GM19467 (cell line): ENCODE data around the gene VGLL3.
"Not testable (repeated sequence)": the region's sequence is repeated elsewhere in the genome, so short reads cannot be mapped to it uniquely, and the experiment has no call there.

Experiments used
- ATAC-seq: cut with Tn5 transposase; IDR thresholded peaks from one replicate; pipeline ENCODE4 v1.9.1; 2021; ENCODE audit warnings: mild to moderate bottlenecking, moderate library complexity; ENCODE audit not compliant: unreplicated experiment

Gene VGLL3, protein sequence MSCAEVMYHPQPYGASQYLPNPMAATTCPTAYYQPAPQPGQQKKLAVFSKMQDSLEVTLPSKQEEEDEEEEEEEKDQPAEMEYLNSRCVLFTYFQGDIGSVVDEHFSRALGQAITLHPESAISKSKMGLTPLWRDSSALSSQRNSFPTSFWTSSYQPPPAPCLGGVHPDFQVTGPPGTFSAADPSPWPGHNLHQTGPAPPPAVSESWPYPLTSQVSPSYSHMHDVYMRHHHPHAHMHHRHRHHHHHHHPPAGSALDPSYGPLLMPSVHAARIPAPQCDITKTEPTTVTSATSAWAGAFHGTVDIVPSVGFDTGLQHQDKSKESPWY

DNA sequence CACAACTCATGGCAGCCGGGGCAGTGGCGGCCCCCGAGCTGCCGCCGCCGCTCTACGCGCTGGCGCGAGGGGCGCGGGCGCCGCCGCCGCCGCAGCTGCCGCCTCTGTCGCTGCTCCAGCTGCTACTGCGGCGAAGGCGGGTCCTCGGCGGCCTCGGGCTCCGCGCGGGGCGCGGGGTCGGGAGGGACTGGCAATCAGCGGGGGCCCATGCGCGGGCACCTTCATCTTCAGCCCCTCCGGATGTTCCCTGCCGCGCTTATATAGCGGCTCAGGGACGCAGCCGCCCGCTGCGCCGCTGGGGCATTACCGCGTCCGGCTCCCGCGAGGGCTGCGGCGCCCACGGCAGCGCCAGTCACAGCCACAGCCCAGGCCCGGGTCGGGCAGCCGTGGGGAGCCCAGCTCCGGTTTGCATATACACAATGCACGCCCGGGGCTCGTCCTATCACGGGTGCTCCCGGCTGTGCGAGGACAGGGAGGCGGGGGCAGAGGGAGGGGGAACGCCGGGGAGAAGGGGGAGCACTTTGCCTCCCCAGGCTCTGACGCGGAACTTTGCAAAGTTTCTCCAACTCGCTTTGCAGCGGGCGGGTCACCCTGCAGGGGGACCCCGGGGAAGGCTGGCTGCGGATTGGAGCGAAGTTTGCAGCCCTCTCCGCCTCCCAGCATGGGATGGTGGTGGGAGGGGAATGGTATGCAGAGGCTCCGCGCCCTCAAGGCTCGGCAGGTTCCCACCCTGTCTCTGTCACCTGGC lies at the start of gene VGLL3:
TSS of gene VGLL3 (minus strand) at position 416 of the 748 bp plus-strand sequence. CDS start at position 10, 406 bp downstream.
- ATAC-seq: no peak

DNA sequence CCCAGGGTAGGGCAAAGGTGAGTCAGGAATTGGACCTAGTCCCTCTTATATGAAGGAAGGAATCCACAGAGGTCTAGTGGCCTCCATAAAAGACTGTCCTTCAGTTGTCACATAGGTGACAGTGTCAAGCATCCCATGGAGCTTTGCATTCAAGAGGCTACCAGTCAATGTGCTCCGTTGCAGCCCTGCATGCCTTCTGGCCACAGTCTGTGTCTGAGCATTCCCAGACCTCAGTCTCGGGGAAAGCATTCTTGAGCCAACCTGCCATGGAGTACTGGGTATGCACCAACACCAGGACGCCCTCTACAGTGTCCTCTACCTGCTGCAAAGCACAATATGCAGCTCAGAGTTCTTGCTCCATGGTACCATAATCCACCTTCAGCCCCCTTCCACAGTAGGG lies 46.7 kb upstream of the VGLL3 start:
- ATAC-seq: no peak

DNA sequence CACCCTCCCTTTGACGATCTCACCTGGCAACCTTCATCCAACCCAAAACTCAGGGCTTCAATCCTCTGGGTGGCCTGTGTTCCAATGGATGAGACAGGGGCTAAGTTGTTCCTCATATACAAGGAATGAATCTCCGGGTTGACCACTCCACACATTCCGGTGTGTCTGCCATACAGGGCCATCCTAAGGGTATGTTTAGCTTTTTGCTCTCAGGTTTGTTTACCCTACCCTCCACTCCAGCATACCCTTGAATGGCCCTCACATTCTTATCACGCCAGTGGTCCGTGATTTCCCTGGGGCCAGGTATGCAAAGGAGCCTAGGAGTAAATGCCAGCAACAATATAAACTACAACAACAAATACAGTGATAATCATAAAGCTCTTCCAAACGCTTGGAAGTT lies 45.7 kb upstream of the VGLL3 start:
- no peak for ATAC-seq

DNA sequence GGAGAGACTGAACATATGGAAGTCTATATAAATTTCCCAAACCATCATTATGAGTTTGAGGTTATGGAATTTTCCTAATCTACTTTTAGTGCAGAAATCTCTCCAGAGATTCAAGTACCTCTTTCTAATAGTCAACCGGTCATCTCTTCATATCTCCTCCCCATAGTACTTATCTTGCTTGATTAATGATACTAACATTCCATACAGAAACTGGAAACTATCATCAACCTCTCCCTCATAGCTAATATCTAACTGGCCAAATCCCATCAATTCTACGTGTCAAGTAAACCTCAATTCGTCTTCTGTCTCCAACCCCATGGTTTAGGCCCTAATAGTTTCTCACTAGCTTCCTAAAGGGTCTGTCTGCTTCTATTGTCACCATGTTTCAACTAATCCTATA lies 44.4 kb upstream of the VGLL3 start:
- ATAC-seq: no peak

DNA sequence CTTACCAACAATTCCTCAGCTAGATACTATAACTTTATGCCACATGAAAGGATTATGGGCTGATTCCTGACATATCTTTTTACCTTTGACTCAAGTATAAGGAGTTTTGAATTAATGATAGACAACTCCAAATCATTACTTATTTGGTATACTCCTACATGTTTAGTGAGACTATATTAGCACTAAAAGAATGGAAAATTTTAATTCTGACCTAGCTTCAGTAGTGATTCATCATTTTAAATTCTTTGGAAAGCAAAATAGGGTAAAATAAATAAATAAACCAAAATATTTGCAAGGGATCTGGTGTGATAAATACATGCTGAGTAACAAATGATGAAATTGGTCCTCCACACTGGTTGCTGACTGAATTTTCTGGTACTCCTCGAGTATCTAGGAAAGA lies 42.3 kb upstream of the VGLL3 start:
- no peak for ATAC-seq

DNA sequence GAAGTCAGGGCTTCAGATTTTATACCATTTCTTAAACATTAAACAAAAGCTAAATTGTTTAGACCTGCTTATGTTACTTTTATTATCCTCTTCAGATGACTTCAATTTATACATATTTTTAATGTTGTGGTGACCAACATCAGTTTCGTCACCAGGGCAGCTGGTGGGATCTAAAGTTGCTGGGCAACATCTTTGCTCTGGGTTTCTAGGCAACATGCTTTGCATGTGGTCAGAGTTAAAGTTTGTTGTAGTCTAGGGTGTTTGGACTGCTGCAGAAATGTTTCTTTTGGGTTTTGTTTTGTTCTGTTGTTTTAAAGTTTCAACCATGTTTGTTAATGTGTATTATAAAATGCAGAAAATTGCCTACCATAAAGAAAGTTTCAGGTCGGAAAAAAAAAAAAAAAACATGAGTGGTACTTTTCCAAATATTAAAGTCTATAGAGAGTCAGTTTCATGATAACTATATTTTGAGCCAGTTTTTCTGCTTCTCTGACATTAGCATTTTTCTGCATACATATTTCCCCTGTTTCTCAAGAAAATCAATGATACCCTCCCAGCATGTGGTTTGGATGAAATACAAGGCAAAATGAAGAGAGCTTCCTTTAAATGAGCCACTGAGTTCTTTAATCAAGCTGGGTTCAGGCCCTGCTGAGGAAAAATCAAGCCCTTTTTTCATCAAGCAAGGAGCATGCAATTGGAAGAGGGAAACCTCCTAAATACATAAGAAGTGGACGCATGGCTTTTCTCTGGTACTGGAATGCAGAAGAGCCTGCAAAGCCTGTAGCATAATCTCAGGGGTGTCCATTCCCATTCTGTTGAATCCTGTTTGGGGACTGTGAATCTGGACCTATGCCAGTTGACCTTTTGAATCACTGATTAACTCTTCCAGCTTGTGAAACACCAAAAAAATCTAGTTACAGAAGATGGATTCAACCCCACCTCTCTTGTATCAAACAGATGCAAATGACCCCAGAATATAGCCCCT lies 35.0 kb upstream of the VGLL3 start:
- ATAC-seq: no peak

DNA sequence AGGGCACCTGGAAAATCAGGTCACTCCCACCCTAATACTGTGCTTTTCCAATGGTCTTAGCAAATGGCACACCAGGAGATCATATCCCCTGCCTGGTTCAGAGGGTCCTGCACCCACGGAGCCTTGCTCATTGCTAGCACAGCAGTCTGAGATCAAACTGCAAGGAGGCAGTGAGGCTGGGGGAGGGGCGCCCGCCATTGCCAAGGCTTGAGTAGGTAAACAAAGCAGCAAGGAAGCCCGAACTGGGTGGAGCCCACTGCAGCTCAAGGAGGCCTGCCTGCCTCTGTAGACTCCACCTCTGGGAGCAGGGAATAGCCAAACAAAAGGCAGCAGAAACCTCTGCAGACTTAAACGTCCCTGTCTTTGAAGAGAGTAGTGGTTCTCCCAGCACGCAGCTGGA lies 26.4 kb upstream of the VGLL3 start:
- not testable (repeated sequence) for ATAC-seq

DNA sequence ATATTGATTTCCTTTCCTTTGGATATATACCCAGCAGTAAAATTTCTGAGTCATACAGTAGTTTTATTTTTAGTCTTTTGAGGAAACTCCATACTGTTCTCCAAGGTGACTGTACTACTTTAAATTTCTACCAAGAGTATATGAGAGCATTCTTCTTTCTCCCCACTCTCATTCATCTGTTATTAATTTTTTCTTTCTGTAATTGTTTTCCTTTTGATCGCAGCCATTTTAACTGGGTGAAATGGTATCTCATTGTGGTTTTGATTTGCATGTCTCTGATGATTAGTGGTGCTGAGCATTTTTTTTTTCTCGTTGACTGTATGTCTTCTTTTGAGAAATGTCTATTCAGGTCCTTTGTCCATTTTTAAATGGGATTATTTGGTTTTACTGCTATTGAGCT lies 18.3 kb upstream of the VGLL3 start:
- no peak for ATAC-seq

DNA sequence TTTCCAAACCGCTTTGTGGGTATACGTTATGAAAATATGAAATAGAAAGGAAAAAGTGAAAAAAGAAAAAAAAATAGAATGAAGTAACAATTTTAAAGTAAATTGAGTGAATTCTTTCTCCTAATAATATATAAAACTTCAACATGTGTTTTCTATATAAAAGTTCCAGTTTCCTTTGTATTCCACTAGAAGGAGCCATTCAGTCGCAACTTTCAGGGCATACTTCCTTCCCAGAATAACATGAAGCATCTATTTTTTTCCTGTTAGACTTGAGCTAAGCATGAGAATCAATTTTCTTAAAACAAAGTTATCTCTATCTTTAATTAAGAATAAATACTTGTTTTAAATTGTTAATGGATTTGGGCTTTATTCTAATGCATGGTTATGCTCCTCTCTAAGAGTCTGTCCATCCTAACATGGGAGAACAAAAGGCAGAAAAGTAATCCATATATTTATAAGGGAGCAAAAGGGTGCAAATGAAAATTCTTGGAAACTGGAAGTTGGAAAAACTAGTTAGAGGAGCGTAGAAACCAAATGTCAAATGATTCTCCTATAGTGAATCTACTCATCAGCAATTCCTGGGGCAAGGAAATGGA lies 16.0 kb upstream of the VGLL3 start:
- ATAC-seq: no peak

DNA sequence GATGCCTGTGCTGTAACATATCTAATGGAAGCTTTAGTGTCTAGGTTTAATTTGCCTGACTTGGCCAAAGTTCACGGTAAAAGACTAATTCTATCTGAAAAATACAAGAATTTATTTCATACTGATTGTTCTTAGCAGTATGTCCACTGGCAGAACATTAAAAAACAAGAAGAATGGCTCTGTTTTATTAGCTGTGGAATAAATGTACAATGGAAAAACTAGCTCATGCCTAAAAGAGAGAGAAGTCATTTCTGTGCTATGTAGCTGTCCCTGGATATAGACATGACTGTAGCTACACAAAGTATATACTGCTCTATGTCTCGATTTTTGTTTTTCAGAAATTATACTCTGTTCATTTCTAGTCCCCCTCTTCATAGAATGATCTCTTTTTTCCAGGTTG lies 13.9 kb upstream of the VGLL3 start:
- no peak for ATAC-seq

DNA sequence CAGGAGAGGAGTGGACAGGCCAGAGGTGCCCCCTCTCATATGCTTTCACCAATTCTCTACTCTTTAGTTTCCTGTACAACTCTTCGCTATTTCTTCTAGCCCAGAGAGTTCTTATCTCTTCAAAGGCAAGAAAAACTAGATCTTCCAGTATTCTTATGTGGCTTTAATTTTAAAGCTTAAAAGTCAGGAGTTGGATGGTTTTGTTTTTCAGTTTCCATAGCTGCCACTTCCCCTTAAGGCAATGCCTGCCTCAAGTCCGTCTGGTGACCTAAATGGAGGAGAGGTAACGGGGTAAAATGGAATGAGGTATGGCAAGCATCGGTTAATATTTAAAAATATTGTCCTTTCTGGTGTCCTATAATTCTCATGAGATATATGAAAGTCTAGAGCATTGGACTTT lies 11.4 kb upstream of the VGLL3 start:
- no peak for ATAC-seq

DNA sequence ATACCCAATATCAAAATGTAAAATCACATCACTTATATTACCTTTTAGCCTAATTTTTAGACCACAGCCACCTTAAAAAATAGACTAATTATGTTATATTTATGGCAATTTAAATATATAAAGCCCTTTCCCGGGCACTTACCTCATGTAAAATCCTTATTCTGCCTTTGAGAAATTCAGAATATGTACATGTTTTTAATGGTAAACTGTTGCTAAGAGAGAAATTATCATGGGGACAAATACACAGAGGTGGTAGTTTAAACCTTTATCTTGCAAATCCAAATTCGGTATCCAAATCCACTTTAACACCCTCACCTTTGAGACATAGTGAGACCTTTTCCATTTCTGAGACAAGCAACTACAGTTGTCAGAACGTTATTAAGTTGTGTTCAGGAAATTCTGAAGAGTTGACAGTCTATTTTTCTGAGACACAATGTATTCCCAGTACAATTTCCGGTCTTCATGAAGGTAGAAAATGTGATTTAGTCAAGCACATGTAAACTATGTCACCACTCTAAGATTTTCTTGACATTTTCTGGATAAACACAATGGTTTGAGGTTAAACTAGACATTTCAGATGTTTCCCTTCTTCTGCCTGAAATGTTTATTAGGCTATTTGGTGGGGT lies 10.6 kb upstream of the VGLL3 start:
- no peak for ATAC-seq

DNA sequence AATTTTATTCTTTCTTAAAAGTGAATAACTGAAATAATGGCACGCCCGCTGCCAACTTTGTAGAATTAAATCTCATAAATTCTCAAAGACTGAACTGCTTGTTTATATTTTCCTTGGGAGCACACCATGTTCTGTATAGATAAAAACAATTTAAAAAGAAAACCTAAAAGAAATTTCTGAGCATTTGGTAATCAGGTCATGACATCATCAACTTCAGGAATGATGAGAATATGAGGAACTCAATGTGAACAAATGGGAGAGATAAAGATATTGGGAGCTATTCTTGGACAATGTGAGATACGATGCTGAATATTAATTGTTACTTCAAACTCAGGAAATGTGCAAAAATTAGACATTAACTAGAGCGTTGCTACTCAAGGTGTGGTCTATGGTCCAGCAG lies 10.0 kb upstream of the VGLL3 start:
- ATAC-seq: no peak

DNA sequence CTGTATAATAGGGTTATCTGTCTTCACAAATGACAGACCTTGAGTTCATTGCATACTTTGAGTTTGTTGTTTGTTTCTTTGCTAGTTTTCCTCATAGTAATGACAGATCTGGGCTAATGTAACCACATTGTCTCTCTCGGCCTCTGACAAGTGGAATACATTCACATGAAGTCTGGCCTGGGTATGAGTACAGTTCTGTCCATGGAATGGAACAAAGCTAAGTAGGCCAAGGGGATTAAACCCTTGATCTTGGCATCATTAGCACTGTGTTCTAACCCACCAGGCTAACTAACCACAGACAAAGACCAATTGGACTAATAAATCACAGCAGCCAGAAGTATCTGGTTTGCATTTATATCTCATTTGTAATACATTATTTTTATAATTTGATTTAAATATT lies 7.6 kb upstream of the VGLL3 start:
- ATAC-seq: no peak

DNA sequence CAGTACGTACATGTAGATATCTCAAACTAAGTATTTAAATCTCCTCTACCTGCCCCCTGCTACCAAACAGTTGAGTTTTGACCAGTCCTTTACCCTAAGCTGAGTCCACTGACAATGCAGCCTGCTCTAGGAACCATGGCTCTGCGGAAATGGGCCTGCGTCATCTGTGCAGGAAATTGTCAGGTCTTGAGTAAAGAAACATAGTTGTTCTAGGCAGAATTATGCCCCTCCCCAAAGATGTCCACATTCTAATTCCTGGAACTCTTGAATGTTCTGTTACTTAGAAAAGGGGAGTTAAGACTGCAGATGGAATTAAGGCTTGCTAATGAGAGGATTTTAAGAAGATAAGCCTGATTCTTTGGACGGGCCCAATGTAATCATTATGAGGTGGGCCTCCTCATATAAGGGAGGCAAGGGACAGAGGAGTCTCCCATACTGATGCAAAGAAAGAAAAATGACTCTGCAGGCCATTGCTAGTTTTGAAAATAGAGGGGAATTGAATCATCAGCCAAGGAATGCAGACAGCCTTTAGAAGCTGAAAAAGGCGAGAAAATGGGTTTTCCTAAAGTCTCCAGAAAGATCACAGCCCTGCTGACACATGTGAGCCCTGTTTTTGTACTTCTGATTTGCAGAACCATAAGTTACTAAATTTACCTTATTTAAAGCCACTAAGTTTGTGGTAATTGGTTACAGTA lies 5.5 kb upstream of the VGLL3 start:
- ATAC-seq: no peak

DNA sequence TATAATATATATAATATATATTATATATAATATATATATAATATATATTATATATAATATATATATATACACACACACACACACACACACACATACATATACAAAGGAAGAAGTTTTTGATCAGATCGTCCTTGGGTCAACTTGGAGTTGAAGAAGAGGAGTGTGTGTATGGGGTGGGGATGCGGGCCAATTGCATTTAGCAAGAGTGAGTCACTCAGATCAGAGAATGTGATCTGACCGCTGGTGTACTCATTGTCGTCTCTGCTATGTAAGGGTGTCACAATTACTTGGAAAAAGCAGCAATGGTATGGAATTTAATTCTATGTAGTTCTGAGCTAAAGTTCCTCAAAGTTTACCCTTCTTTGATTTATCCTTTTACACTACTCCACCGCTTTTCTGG lies 4.6 kb upstream of the VGLL3 start:
- ATAC-seq: no peak

DNA sequence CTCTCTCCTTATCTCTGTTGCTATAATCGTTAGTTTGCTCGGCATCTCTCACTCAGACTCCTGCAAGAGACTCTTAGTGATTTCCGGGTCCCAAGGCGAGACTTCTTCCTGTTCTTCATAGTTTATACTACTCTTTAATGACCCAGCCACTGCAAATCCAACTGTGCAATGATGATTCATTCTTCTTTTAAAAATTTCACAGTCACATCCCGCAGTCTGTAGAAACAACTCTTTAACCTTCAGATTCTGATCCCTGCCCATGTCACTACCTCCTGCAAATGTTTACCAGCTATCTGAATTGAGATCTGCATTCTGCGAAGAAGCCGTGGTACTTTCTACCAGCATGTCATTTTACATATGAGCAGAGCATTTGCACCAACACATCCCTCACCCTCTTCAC lies 2.8 kb upstream of the VGLL3 start:
- ATAC-seq: no peak

DNA sequence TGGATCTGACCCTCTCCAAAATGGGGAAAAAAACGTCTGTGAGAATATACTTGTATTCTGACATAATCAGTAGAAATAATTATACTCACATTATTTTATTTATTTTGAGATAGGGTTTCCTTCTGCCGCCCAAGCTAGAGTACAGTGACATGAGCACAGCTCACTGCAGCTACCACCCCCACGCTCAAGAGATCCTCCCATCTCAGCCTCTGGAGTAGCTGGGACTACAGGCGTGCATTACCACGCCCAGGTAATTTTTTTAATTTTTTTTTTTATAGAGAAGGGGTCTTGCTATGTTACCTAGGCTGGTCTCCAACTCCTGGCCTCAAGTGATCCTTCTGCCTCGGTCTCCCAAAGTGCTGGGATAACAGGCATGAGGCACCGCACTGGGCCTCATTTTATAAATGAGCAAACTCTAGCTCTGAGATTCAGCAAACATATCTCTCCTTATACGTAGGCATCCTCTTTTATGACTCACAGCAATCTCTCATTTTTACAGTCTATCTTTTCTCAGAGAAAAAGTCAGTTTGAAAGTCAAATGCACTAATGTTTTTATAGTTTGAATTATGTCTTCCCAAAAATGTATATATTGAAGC lies 989 bp upstream of the VGLL3 start:
- no peak for ATAC-seq

DNA sequence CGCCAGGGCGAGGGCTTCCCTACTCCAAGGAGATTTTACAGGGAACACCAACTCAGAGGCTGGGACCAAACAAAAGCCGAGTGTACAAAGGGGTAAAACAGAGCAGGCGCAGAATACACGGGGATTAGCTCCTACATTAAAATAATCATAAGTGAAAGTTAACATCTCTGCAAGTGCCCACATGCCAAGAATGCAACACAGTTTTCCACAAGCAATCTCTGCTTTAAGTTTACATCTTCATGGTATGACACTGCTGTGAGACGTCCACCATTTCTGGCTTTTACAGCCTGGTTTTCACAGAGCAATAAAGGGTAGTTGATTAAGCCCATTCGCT lies 500 bp upstream of the VGLL3 start:
- ATAC-seq: no peak
